LNCAP (cell line): ENCODE results near the gene GPR183.

ENCODE experiments used
- CTCF ChIP-seq: fragments of 450-650 bp; IDR thresholded peaks from 2 replicates; pipeline ENCODE4 v1.5.1; 2017; ENCODE audit warnings: mild to moderate bottlenecking

GPR183 gene

GRCh38 chr13:99344610-99345208, 37.5 kb upstream of the GPR183 start:
- no peak for TF ChIP-seq CTCF

- TF ChIP-seq CTCF, result no peak
These were observed 35.6 kb upstream of the GPR183 start for GRCh38 chr13:99342723-99343315.

GRCh38 chr13:99341969-99342722, 34.9 kb upstream of the GPR183 start:
- no peak for TF ChIP-seq CTCF

GRCh38 chr13:99340638-99341037, 33.4 kb upstream of the GPR183 start:
- TF ChIP-seq CTCF, result no peak

GRCh38 chr13:99339736-99340397, 32.7 kb upstream of the GPR183 start:
- TF ChIP-seq CTCF, result no peak

- no peak for TF ChIP-seq CTCF
These were observed 32.1 kb upstream of the GPR183 start for GRCh38 chr13:99339230-99339721.

- TF ChIP-seq CTCF, result no peak
These were observed 28.4 kb upstream of the GPR183 start for GRCh38 chr13:99335603-99336002.
